ENCODE measurements around the gene RND1.
A peak's percentile ranks its signal among the peaks of the same experiment; 100 is the strongest.
"Not testable (repeated sequence)": the region's sequence is repeated elsewhere in the genome, so short reads cannot be mapped to it uniquely, and the experiment has no call there.

RND1 gene

DNA sequence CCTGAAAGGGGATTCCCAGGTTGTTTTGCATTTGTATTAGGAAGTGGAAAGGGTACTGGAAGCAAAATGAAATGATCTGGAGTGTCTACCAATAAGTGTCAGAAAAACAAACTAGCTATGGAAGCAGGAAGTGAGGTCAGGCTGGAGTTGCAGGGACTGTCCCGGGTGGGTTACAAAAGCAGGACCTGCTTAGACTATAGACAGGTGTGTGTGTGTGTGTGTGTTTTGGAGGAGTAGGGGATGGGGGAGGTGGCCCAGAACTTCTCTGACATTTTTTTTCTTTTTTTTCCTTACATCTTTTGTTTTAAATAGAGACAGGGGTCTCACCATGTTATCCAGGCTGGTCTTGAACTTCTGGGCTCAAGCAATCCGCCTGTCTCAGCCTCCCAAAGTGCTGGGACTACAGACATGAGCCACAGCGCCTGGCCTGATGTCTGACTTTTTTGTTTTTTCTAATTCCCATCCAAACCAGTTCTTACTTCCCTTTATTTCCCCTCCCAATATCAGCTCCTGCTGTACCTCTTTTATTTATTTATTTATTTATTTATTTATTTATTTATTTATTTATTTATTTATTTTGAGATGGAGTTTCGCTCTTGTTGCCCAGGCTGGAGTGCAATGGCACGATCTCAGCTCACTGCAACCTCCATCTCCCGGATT, 512 bp upstream of the RND1 start:
- no peak for DNase-seq

DNA sequence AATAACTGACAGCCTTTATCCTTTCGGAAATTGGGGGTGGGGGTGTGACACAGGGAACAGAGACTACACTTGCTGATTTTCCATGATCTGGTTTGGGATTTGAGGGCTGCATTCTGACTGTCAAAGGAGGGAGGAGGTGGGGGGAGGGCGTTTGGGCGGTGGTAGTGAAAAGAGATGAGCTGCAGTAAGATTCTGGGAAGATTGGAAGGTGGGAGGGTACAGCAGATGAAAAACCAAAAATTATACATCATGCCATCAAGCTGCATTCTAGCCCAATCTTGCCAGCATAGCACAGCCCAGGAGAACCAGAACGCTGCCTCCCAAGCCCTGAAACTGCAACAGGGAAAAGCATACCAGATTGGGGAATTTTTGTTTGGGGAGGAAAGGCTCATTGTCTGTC, 2.4 kb downstream of the RND1 start:
- DNase-seq: no peak

DNA sequence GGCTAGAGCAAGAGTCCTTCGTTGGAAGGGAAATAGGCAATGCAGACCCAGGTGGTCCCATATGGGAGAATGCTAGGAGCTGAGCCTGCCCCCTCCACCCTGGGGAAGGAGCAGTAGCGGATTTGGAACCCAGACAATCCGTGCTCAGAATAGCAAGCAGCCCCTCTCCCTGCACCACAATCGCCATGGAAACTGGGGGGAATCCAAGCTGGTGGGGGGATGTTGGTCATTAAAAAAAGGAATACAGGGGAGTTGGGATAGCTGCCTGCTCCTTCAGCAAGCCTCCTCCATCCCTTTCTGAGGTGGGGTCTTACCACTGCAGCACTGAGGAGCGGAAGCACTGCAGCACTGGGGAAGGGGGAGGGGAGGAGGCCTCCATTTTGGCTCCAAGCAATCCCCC, 2.9 kb downstream of the RND1 start:
- no peak for DNase-seq

DNA sequence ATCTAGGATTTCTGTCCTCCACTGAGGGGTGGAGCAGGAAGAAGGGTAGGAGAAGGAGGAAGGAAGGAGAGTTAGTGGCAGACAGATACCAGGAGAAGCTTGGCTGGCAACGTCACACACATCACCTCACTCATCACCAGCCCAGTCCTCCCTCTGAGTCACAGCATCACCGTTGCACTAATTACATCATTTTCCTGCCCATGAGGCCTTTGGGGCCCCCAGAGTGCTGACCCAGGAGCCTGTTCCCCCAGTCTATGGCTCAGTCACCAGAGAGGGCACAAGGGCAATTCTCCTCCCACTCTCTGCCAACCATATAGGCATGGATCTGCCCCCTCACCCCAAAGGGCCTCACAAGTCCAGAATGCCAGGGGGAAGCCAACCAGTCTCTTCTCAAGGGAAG, 4.6 kb downstream of the RND1 start:
- DNase-seq: no peak

DNA sequence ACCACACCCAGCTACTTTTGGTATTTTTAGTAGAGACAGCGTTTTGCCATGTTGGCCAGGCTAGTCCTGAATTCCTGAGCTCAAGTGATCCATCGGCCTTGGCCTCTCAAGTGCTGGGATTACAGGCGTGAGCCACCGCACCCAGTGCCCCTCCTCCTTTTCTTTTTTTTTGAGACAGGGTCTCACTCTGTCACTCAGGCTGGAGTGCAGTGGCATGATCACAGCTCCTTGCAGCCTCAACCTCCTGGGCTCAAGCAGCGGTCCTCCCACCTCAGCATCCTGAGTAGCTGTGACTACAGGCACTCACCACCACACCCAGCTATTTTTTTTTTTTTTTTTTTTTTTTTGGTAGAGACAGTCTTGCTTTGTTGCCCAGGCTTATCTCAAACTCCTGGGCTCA, 5.4 kb downstream of the RND1 start:
- not testable (repeated sequence) for DNase-seq

DNA sequence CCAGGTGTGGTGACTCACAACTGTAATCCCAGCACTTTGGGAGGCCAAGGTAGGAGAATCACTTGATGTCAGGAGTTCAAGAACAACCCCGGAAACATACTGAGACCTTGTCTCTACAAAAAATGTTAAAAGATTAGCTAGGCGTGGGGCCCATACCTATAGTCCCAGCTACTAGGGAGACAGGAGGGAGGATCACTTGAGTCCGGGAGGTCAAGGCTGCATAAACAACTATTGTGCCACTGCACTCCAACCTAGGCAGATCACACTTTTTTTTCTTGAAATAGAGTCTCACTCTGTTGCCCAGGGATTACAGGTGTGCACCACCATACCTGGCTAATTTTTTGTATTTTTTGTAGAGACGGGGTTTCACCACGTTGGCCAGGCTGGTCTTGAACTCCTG, 6.1 kb downstream of the RND1 start:
- no peak for DNase-seq

DNA sequence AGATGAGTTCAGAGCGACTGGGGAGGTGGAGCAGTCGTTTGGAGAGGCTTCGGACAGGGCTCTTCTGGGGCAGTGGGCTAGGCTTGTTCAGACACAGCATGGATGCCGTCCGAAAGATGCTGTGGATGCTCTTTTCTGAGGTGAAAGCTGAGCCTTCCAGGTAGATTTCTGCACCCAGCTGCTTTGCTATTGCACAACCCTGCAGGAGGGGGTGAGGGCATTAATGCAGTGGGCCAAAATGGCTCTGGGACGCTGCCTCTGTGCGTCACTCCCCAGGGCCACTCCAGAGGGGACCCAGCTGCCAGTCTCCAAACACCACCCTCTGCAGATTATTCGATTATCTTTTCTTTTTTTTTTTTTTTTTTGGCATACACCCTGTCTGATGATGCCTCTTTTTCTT, 7.6 kb downstream of the RND1 start:
- no peak for DNase-seq

DNA sequence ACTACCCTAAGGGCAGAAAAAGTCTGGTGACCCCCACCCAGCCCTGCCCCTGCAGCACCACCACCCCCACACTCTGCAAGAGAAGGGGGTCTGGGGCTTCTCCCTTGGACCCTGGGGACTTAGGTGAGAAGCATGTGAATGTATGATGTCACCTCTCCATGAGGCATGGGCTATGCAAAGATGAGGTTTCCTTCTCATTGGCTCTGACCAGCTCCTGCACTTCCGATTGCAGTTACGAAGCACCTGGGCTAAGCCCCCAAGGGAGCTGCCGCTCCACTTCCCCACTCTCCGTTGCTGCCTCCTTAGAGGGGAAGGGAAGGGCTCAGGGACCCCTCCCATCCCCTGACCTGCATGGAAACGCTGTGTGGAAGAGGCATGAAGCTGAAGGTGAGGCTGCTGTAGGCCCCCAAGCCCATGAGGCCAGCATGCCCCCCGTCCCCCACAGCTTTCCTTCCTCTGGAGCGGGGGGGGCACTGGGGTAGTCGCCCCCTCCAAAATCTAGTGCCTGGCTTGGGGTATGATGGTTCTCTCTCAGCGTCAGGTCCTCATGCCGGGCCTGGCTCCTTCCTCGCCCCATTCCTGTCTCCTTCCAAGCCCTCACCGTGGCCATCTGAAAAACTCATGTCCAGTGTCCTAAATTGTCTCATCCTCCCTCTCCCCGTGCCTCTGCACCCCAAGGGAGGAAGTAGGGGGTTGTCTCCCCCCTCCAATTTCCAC, 8.2 kb downstream of the RND1 start:
- no peak for DNase-seq

DNA sequence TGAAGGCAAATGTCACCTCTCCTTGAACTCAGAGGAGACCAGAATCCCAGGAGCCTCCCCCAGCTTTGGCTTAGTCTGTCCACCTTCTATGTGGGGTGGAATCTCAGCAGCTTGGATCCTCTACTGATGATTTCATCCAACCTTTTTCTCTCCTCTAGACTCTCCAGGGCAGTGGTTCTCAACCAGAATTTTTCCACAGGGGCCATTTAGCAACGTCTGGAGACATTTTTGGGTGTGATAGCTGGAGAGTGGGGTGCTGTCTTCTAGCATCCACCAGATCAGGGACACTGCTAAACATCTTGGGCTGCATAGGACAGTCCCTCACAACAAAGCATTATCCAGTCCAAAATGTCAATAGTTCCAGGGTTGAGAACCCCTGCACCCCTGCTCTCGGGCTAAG, 9.3 kb downstream of the RND1 start:
- DNase-seq: no peak

DNA sequence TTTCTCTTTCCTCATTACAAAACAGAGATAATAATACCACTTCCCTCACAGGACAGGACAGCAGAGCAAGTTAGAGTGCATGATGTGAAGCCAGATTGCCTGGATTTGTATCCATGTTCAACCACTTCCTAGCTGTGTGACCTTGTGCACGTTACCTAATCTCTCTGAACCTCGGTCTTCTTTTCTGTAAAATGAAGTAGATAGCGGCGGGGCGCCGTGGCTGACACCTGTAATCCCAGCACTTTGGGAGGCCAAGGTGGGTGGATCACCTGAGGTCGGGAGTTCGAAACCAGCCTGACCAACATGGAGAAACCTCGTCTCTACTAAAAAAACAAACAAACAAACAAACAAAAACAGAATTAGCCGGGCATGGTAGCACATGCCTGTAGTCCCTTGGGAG, 10.7 kb downstream of the RND1 start:
- DNase-seq: not testable (repeated sequence)

DNA sequence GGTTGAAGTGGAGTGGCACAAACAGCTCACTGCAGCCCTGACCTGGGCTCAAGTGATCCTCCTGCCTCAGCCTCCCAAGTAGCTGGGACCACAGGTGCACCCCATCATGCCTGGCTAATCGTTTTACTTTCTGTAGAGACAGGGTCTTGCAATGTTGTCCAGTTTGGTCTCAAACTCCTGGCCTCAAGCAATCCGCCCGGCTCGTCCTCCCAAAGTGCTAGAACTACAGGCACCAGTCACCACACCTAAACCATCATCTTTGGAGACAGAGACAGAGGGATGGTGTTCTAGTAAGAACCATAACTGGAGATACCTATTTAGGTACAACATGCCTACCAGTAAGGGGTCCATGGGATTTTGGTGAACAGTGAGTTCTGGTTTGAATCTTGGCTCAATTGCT, 11.2 kb downstream of the RND1 start:
- no peak for DNase-seq

DNA sequence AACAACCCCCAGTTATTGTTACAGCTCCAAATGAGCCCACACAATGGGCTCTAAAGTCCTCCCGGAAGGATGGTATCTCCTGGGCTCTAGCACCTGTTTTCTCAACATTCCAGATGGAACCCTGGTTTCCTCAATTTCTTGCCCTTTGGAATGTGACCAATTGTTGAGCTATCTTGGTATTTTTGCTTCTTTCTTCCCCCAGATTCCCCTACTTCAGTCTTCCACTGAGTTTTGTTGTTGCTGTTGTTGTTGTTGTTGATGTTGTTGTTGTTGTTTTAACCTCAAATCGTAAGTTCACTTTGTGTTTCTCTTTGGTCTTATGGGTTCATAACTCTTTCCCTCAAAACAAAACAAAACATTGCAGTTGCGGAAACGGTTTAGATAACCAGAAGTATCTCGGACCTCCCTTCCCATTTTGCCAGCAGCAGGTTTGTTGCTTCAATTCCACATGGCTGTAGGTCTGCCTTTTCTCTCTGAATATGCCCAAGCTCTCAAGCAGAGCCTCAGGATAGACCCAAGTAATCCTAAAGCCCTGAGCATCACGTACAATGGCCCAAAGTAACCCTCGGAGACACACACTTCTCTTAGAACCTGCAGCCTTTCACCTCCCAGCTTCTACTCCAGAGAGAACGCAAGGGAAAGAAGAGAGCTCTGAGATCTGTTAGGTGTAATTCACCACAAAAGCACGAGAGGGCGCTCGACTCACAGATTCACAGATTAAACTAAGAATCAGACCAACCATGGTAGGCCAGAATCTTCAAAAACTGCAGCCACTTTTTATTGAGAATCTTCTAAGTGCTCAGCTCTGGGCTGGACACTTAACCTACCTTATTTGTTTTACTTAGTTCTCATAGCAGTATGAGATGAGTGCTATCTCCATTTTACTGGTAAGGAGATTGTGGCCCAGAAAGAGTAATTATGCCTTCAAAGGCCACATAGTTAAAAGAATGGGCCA, 12.7 kb downstream of the RND1 start:
- peak; percentile 90 for DNase-seq

DNA sequence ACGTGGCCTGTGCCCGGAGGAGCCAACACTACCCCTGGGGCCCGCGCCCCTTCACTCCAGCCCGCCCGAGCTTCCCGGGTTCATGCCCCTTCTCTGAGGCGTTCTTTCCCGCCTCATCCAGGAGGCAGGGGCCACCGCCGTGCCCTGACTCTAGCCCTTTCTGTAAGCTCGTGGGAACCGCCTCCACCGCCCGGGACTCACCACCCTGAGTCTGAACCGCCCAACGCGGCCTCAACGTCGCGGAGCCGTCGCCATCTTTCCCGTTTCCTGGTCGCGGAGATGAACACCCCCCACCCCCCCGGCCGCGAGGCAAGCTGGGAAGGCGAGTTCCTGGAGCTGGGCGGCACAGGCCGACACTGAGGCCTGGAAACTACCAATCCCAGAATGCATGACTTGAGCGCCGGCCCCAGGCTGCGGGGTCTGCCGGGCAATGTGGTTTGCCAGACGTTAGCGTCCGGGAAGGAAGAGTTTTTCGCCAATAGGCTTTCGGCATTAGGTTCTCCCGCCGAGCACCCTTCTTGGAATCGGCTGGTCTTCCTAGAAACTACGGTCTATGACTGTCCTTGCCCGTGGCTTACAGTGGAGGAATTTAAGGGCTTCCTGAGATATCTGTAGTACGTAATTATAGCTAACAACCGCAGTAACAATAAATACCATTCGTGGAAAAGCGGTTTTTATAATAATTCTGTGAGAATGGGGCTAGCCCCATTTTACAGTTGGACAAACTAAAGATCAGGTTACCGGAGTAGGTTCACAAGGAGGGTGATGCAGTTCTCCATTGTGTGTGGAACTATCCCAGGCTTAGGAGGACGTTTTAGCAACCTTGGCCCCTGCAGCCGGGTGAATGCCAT, 13.6 kb downstream of the RND1 start, which contains the start of gene DDX23:
Gene DDX23 (minus strand): TSS at position 281 of the 851 bp plus-strand sequence. CDS start 6,381 bp downstream, outside the sequence.
- DNase-seq: peak; percentile 94

DNA sequence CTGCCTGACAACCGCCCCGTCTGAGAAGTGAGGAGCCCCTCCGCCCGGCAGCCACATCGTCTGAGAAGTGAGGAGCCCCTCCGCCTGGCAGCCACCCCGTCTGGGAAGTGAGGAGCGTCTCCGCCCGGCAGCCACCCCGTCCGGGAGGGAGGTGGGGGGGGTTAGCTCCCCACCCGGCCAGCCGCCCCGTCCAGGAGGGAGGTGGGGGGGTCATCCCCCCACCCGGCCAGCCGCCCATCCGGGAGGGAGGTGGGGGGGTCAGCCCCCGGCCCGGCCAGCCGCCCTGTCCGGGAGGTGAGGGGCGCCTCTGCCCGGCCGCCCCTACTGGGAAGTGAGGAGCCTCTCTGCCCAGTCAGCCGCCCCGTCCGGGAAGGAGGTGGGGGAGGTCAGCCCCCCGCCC, 23.6 kb downstream of the RND1 start:
- not testable (repeated sequence) for DNase-seq

DNA sequence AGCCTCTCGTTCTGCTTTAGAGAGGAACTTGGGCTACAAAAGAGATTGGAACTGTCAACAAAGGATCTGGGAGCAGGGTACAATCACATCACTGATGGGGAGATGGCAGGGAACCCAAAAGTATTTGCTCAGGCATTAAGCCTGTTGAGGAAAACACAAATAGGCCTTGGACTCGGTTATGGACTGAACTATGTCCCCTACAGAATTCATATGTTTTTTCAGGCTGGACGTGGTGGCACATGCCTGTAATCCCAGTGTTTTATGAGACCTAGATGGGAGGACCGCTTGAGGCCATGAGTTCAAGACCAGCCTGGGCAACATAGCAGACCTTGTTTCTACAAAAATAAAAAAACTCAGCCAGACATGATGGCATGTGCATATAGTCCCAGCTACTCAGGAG, 27.6 kb downstream of the RND1 start:
- no peak for DNase-seq

DNA sequence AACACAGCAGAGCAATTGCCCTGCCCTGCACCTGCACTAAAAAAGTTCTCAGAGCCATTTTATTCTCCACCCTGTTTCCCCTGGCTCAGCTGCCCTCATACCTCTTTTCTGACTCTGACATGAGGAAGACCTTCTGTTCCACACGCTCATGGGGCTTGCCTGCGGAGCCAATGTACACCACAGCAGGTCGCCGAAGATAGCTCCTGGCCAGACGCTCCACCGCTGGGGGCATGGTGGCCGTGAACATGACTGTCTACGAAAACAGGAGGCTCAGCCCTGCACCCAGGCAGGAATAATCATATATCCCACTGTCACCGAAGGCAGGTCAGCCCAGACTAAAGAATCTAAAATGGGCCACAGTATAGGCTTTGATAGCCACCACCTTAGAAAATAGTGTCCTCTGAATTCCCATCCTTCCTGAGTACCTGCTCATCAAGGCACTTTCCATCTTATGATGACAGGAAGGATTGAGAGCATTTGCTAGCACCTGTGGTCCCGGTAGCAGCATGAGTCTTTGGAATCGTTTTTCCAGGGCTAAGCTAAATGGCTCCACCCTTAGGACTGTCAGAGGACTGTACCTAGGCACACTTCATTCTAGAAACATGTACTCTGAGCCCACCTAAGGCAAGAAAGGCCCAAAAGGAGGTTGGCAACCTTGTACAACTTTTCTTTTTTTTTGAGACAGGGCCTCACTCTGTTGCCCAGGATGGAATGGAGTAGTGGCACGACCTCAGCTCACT, 33.2 kb downstream of the RND1 start:
- DNase-seq: no peak

DNA sequence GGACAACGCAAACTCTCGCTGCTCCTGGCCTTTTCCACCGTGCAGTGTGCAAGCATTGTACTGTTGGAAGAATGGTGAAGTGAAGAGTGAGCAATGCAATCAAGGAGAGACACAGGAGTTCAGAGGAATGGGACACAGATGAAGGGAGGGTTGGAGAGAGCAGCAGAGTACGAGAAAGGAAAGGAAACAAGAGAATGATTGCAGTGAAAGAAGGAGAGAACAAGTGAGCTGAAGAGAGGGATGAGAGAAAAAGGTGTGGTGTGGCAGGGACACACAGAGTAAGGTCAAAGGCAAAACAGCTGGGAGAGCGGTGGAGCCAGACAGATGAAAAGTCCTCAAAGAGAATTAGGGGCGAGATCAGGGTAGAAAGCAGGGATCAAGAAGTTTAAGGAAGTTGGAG, 34.4 kb downstream of the RND1 start:
- no peak for DNase-seq

DNA sequence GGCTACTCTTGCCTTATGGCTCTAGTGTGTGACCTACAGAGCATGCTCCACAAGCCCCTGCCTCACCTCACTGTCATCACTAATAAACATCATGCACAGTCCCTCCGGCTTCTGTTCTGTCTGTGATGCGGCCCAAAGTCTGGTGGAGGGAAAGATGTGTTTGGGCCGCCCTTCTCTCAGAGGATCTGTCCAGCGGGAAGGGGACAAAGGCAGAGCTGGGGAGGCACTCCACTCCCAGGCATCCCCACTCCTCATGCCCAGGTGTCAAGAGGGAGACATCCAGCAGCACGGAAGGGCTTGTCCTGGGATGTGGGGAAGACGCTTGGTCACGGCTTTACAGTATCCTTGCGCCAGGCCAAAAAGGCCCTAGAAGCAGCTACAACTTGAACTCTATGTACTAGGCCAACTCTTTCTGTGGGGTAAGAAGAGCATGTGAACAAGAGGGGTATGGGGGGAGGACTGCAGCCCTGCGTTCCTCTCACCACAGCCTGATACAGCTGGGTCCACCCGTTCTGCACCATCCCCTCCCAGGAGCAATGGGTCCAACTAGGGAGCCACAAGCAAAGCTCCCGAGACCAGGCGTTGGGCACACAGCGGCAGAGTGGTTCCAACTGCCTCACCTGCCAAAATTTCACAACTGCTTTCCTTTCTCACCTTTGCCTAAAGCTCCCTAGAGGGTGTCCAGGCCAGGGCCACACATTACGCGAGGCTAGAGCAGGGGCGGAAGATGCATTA, 36.7 kb downstream of the RND1 start:
- no peak for DNase-seq

DNA sequence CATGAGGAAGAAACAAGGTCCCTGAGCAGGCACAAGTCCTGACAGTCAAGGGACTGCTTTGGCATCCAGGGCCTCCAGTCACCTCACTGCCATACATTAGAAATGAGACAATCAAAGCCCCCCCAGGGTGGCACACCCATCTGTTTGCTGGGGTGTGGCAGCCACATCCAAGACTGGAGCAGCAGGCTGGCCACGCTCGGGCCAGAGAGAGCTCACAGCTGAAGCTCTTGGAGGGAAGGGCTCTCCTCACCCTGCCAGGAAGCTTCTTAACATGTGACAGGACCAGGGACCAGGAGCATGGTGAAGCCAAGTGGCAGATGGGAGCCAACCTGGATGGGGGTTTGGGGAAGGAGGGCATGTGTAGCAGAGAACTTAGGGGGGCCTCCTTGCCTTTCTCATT, 37.4 kb downstream of the RND1 start:
- no peak for DNase-seq

DNA sequence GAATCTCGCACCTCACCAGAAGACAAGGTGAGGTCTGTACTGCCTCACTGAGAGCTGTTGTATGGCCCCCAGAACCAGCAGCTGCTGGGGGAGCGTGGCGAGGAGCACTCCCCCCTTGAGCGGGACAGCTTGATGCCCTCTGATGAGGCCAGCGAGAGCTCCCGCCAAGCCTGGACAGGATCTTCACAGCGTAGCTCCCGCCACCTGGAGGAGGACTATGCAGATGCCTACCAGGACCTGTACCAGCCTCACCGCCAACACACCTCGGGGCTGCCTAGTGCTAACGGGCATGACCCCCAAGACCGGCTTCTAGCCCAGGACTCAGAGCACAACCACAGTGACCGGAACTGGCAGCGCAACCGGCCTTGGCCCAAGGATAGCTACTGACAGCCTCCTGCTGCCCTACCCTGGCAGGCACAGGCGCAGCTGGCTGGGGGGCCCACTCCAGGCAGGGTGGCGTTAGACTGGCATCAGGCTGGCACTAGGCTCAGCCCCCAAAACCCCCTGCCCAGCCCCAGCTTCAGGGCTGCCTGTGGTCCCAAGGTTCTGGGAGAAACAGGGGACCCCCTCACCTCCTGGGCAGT, 38.1 kb downstream of the RND1 start:
- DNase-seq: no peak

DNA sequence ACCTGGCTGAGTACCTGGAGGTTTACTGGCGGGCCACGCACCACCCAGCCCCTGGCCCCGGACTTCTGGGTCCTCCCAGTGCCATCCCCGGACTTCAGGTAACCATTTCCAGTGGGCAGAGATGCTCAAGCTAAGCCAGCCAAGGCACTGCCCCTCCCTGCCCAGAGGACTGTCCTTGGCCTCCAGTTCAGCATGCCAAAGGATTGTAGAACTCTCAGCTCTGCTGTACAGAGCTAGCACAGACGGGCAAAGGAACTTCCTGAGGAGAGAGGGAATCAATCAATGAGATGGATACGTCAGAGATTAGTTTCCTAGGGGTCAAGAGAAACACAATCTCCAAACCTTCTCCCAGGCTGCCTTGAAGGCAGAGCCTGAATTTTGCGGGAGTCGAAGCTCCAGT, 38.6 kb downstream of the RND1 start:
- no peak for DNase-seq
